ENCODE measurements around the gene SLC17A7. TPM values are rescaled to one million over a fixed set of nuclear protein-coding genes. Genes with fewer than 3 reads are reported as not detected.
A peak's percentile ranks its signal among the peaks of the same experiment; 100 is the strongest.

The SLC17A7 gene
- total and polyA plus RNA-seq, 2 of the 13 experiments (the other 11 are each of a cell fraction or from before 2014, with no cell fraction given), result 0.32 TPM; not detected in 1

- TF ChIP-seq ZNF276 (CRISPR knock-in tag; IDR thresholded peaks at IDR 0.05; ENCODE audit: low read depth) (no peak), SIN3B (IDR thresholded peaks at IDR 0.05; ENCODE audit: low read length) (no peak), SNAPC5 (CRISPR knock-in tag; IDR thresholded peaks at IDR 0.05; ENCODE audit: borderline replicate concordance) (no peak), HMGXB3 (CRISPR knock-in tag; IDR thresholded peaks at IDR 0.05; ENCODE audit: borderline replicate concordance) (no peak), ZNF335 (CRISPR knock-in tag; IDR thresholded peaks at IDR 0.05) (no peak), ZNF260 (CRISPR knock-in tag; IDR thresholded peaks at IDR 0.05; ENCODE audit: borderline replicate concordance, low read depth) (no peak), TAF1 (CRISPR knock-in tag; IDR thresholded peaks at IDR 0.05) (peak; percentile 18; the same call in 1 of the 2 replicates), THAP7 (CRISPR knock-in tag; IDR thresholded peaks at IDR 0.05) (0 out of 2 replicates have a peak, but pooled peaks have one; percentile 45), TGIF2 (CRISPR knock-in tag; IDR thresholded peaks at IDR 0.05) (no peak), MEF2D (CRISPR knock-in tag; IDR thresholded peaks at IDR 0.05) (no peak), SRSF1 (optimal IDR thresholded peaks at IDR 0.05; ENCODE audit: low read depth, low read length) (peak; percentile 86), AFF4 (CRISPR knock-in tag; IDR thresholded peaks at IDR 0.05) (no peak), SAFB2 (CRISPR knock-in tag; IDR thresholded peaks at IDR 0.05; ENCODE audit: borderline replicate concordance, low read depth) (no peak), HNF4A (CRISPR knock-in tag; IDR thresholded peaks at IDR 0.05) (no peak), ZNF841 (CRISPR knock-in tag; IDR thresholded peaks at IDR 0.05; ENCODE audit: borderline replicate concordance) (no peak), RBAK (CRISPR knock-in tag; IDR thresholded peaks at IDR 0.05) (no peak)
These were observed 32.7 kb upstream of the SLC17A7 start, which contains the start of gene FLT3LG (continued) for GRCh38 chr19:49473868-49474541.
